A172 (cell line): ENCODE measurements around the gene FOXD4L1. TPM values are rescaled to one million over a fixed set of nuclear protein-coding genes. Genes with fewer than 3 reads are reported as not detected.
"Not testable (repeated sequence)": the region's sequence is repeated elsewhere in the genome, so short reads cannot be mapped to it uniquely, and the experiment has no call there.

Experiments used
- DNase-seq: peaks from one replicate; pipeline ENCODE4 v3.0.0-alpha.2; 2015; ENCODE audit warnings: low spot score
- total RNA-seq: library from RNA; depleted of rRNA; stranded (reverse); fragments of >200 nt; shearing (Covaris generic); gene quantifications from 2 replicates; pipeline ENCODE4 v1.2.3, GENCODE V29; 2014; rRNA removed

FOXD4L1 gene
- total RNA-seq, 1 experiment from 2014 or later = not detected

GRCh38 chr2:113524986-113525385, 26.5 kb downstream of the FOXD4L1 start:
- DNase-seq = not testable (repeated sequence)

- not testable (repeated sequence) for DNase-seq
Observed at GRCh38 chr2:113527350-113528045, 29.0 kb downstream of the FOXD4L1 start.

- not testable (repeated sequence) for DNase-seq
Observed at GRCh38 chr2:113528126-113528525, 29.7 kb downstream of the FOXD4L1 start.

GRCh38 chr2:113528904-113529303, 30.4 kb downstream of the FOXD4L1 start:
- DNase-seq = not testable (repeated sequence)

GRCh38 chr2:113532991-113533390, 34.5 kb downstream of the FOXD4L1 start:
- not testable (repeated sequence) for DNase-seq

- not testable (repeated sequence) for DNase-seq
Observed at GRCh38 chr2:113536573-113536972, 38.1 kb downstream of the FOXD4L1 start.

GRCh38 chr2:113540834-113541203, 42.4 kb downstream of the FOXD4L1 start:
- not testable (repeated sequence) for DNase-seq

- DNase-seq = not testable (repeated sequence)
Observed at GRCh38 chr2:113541204-113541975, 42.9 kb downstream of the FOXD4L1 start.

- not testable (repeated sequence) for DNase-seq
Observed at GRCh38 chr2:113541976-113542485, 43.6 kb downstream of the FOXD4L1 start.

GRCh38 chr2:113542529-113542928, 44.1 kb downstream of the FOXD4L1 start:
- DNase-seq = not testable (repeated sequence)

Other genes with a start within 250 kb of the FOXD4L1 start
- 1.4 and 1.8 TPM in 2 replicates for gene PAX8, start 219.7 kb upstream of the FOXD4L1 start, total RNA-seq
- gene ZNG1B, start 61.0 kb upstream of the FOXD4L1 start, total RNA-seq = 30.7 and 30.8 TPM in 2 replicates
- gene RABL2A, start 128.6 kb downstream of the FOXD4L1 start, total RNA-seq = 7.0 and 14.4 TPM in 2 replicates